Large intestine (tissue), 3 donors: ENCODE results near the gene NTRK1. TPM values are rescaled to one million over a fixed set of nuclear protein-coding genes. Genes with fewer than 3 reads are reported as not detected.

Experiments
- DNase-seq, 2 donors: peaks; one replicate each; pipeline versions ENCODE4 v3.0.0 to v3.0.0-alpha.2; 2013
- H3K27ac ChIP-seq: one replicate; pipeline ENCODE4 v1.5.1; 2013; ENCODE audit warnings: low read length
- H3K27me3 ChIP-seq: 2 replicates; pipeline ENCODE4 v1.6.1; 2013; ENCODE audit warnings: low read length; ENCODE audit not compliant: control insufficient read depth, insufficient read depth
- H3K36me3 ChIP-seq: 2 replicates; pipeline ENCODE4 v1.6.1; 2013; ENCODE audit warnings: low read length; ENCODE audit not compliant: control insufficient read depth, insufficient read depth
- H3K4me1 ChIP-seq: one replicate; pipeline ENCODE4 v1.6.1; 2013; ENCODE audit warnings: low read length; ENCODE audit not compliant: control insufficient read depth, insufficient read depth
- H3K4me3 ChIP-seq: one replicate; pipeline ENCODE4 v1.5.1; 2013; ENCODE audit warnings: low read length
- H3K9me3 ChIP-seq: one replicate; pipeline ENCODE4 v1.6.1; 2013; ENCODE audit warnings: mild to moderate bottlenecking, low read depth, low read length, moderate library complexity; ENCODE audit not compliant: control insufficient read depth
- WGBS: methylation state at CpG from one replicate; pipeline ENCODE4 v1.1.5; 2013; ENCODE audit warnings: low lambda C conversion rate; ENCODE audit not compliant: insufficient coverage; 5-methylcytosine and 5-hydroxymethylcytosine counted together
- polyA plus RNA-seq: library from polyadenylated mRNA; unstranded; fragments of 120-200 nt; gene quantifications from one replicate; pipeline ENCODE4 v1.2.1, GENCODE V29; 2013

The NTRK1 gene
- polyA plus RNA-seq, 1 donor, result 0.15 TPM

DNA sequence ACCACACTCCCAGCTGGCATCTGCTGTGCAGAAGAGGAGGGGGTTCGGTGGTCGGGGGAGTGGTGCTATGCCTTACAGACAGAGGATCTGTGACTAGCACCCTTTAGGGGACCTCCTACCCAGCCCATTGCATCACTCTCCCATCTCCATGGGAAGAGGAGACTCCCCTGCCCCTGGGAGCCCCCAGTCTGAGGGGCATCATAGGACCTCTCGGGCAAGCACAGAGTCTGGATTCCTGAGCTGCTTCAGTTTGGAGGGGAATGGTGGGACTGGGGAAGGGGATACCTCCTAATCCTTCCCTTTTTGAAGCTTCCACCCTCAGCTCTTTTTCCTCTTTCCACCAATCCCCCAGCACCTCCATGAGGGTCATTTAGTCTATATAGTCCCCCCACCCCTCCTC lies 3.1 kb upstream of the NTRK1 start:
- Histone ChIP-seq H3K27ac (no peak overlapping the region), H3K27me3 (peaks cover 79% of the 10 kb centered on the region), H3K4me1 (peaks cover 12% of the 10 kb centered on the region), H3K9me3 (peaks cover 11% of the 10 kb centered on the region), H3K36me3 (no peaks in the 10 kb centered on the region), H3K4me3 (no peak overlapping the region)
- no peak for DNase-seq
- WGBS, result no CpG with 5 or more reads among the region's 3 CpGs

DNA sequence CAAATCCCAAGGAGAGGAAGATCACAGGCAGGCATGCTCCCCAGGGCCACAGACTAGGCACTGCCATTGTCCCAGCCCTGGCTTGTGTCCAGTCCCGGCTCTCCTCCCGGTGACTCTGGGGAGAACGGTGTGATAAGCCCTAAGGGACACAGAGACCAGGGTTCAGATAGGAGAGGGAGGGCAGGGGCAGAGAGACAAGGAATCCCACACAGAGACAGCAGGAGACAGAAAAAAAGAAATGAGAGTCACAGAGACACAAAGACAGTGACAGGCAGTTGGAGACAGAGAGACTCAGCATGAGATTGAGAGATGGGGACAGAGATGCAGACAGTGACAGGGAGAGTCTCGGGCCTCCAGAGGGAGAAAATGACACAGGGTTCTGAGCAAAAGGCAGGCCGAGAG lies 2.1 kb upstream of the NTRK1 start:
- 0% methylated on average over 1 of the region's 5 CpGs for WGBS
- peaks cover 11% of the 10 kb centered on the region for H3K9me3 ChIP-seq
- no peak overlapping the region for H3K27ac ChIP-seq
- DNase-seq, result no peak
- H3K4me3 ChIP-seq, result no peak overlapping the region
- H3K4me1 ChIP-seq, result peaks cover 12% of the 10 kb centered on the region
- peaks cover 85% of the 10 kb centered on the region for H3K27me3 ChIP-seq
- no peaks in the 10 kb centered on the region for H3K36me3 ChIP-seq

DNA sequence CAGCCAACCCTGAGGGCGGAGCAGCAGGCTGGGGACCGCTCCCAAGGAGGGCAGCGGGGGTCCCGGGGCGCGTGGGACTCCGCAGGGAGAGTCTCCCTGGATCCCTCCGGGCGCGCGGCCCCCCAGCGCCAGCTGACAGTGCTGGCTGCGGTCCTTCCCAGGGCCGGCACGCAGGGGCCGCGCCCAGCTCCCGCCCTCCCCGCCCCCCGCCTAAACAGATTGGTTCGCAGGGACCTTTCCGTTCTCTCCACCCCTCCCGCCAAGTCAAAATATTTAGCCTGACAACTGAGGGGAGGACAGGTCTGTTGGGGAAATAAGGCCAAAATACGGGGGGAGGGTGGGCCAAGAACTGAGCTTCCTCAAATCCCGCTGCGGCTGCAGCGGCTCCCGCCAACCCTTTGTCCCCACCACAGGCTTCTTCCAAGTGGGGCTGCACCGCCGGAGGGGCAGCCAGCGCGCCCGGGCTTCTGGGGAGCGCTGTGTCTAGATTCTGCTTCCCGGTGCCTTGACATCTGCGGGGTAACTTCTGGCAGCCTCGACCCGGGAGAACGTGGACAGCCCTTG lies 1.6 kb upstream of the NTRK1 start, which contains the start of gene INSRR:
TSS of gene INSRR (minus strand) at position 159 of the 564 bp plus-strand sequence. CDS start 496 bp downstream, outside the sequence.
- peaks cover 85% of the 10 kb centered on the region for H3K27me3 ChIP-seq

DNA sequence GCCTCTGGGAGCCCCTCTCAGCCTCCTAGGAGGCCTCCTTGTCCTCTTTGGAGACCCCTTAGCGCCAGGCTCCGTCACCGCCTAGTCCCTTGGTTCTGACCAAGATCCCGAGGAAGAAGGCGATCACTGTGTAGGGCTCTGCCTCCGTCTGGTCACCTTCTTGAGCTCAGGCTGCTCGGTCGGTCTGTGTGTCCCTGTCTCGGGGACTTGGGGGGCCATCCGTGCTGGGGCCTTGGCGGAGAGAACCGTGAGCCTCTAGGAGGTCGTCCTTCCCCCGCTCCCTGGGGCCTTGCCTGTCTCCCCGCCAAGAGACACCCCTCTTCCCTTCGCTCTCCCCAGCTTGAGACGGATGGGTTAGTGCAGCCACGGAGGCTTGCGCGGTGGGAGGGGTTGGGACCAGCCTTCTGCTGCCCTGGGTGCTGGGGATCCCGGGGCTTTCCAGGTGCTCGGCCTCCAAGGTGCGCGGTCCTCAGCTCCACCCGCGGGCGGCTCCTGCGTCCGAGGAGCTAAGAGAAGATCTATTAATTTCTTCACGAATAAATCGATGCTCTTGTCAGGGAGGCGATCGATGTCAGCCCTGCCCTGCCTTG lies 1.0 kb upstream of the NTRK1 start:
- H3K4me3 ChIP-seq, result no peak overlapping the region
- peaks cover 85% of the 10 kb centered on the region for H3K27me3 ChIP-seq
- no peaks in the 10 kb centered on the region for H3K36me3 ChIP-seq
- no CpG with 5 or more reads among the region's 33 CpGs for WGBS
- H3K9me3 ChIP-seq, result peaks cover 11% of the 10 kb centered on the region
- peak in 1 of 2 donors; percentile 38 for DNase-seq
- H3K27ac ChIP-seq, result no peak overlapping the region
- peaks cover 12% of the 10 kb centered on the region for H3K4me1 ChIP-seq

More for the DNA sequence above, 1.6 kb upstream of the NTRK1 start, which contains the start of gene INSRR:
- H3K4me1 ChIP-seq, result peaks cover 12% of the 10 kb centered on the region
- no peak for DNase-seq
- H3K9me3 ChIP-seq, result peaks cover 11% of the 10 kb centered on the region
- no CpG with 5 or more reads among the region's 39 CpGs for WGBS
- no peaks in the 10 kb centered on the region for H3K36me3 ChIP-seq
- H3K27ac ChIP-seq, result no peak within 1 kb of the TSS
- no peak within 1 kb of the TSS for H3K4me3 ChIP-seq

DNA sequence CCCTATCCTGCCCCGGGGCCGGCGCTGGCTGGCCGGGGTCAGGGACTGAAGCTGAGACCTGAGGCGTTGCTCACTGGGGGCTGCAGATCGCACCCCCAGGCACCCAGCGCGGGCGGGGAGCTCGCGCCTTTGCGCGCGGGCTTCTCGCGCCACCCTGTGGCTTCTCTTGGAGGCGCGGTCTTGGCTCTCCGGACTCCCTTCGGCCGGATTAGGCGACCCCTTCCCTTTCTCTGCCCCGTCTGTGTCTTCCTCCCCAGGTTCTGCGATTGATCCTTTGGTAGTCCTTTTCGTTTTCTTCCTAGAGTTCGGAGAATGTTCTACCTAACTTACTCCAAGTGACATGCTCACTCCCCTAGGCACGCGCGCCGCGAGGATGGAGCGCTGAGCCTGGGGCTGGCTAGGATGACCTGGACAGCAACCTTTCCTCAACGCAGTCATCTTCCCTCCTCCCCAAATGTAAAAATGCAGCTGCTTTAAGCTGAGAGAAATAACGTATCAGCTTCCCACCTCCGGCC lies 495 bp upstream of the NTRK1 start:
- WGBS, result no CpG with 5 or more reads among the region's 35 CpGs
- Histone ChIP-seq H3K27ac (no peak overlapping the region), H3K4me1 (peaks cover 12% of the 10 kb centered on the region), H3K27me3 (peaks cover 90% of the 10 kb centered on the region), H3K36me3 (no peaks in the 10 kb centered on the region), H3K4me3 (peak overlapping the region; percentile 9), H3K9me3 (peaks cover 11% of the 10 kb centered on the region)
- DNase-seq, result peak in 1 of 2 donors; percentile 44

DNA sequence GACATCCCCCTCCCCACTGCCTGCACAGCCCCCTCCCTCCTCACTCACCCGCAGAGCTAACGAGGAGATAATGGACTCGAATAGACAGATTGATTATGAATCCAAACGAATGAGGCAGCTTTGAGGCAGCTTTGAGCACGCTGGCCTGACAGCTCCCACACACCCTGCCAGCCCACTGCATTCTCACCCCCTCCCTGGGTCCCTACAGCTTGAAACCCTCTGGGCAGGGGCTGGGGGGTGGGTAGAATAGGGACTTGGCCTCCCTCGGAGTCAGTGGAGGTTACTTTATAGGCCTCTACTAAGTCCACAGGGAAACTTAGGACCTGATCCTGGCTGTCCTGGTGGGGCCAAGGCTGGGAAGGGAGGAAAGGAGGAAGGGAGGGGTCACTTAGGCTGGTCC lies 1.9 kb downstream of the NTRK1 start:
- Histone ChIP-seq H3K27ac (no peak overlapping the region), H3K36me3 (no peaks in the 10 kb centered on the region), H3K4me1 (peaks cover 12% of the 10 kb centered on the region), H3K27me3 (peaks cover 90% of the 10 kb centered on the region), H3K9me3 (peaks cover 11% of the 10 kb centered on the region), H3K4me3 (no peak overlapping the region)
- no peak for DNase-seq
- WGBS, result no CpG with 5 or more reads among the region's 6 CpGs

DNA sequence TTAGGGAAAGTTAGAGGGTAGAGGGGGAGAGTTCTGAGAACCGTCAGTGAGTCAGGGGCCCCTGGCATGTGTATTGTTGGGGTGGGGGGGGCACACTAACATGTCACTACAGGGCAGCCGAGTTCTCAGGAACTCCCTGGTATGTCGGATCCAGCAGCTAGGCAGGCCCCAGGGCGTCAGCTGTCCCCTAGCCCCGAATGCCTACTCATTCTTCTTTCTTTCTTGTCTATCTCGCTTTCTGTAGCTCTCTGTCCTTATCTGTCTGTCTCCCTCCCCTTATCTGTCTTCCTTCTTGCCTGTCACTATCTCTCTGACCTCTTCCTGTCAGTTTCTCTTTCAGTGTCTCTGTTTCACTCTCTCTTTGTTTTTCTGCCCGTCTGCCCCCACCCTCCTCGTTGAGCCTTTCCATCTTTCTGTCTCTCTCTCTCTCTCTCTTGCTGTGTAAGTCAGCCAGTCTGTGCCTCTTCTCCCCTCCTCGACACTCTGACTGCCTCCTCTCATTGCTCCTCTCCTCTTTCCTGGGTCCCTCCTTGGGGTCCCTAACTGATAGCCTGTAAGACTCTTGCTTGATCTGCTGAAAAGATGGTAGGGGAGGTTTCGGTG lies 2.4 kb downstream of the NTRK1 start:
- Histone ChIP-seq H3K4me3 (no peak overlapping the region), H3K36me3 (no peaks in the 10 kb centered on the region), H3K27ac (no peak overlapping the region), H3K9me3 (peaks cover 11% of the 10 kb centered on the region), H3K4me1 (peaks cover 12% of the 10 kb centered on the region), H3K27me3 (peaks cover 89% of the 10 kb centered on the region)
- DNase-seq, result no peak
- WGBS, result 10% methylated on average over 3 of the region's 10 CpGs

DNA sequence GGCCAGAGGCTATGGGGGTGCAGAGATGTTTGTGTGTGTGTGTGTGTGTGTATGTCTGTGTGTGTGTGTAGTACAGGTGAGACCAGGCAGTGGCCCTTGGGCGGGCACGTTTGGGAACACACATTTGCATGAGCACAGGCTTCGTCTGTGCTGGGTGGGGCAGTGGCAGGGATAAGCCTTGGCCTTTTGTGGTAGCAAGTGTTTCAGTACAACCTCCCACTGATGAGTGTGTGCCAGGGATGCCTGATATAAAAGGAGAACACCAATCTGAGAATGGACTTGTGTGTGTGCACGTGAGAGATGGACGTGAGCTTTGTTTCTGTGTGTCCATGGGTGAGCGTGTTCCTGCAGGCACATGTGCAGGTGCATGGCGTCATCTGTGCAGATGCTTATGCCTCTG lies 3.0 kb downstream of the NTRK1 start:
- H3K27me3 ChIP-seq, result peaks cover 86% of the 10 kb centered on the region
- no peak for DNase-seq

DNA sequence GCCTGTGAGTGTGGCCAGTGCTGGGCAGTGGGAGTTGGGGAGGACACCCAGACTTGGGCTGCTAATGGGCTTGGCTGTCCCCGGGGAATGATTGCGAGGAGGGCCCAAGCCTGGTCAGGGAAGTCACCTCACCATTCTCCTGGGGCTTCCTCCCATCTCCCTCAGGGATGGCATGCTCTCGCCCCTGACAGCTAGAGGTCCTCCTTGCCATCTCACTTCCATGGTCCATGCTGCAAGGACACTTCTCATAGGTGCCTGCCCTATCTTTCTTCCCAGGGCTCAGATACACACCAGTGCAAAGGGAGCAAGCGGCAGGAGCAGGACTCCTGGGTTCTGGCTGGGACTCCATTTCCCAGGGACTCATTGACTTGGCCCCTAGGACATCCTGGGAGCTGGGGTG lies 4.1 kb downstream of the NTRK1 start:
- H3K36me3 ChIP-seq, result no peaks in the 10 kb centered on the region
- 100% methylated on average over 1 of the region's 4 CpGs for WGBS
- peaks cover 9% of the 10 kb centered on the region for H3K9me3 ChIP-seq

More for the DNA sequence above, 3.0 kb downstream of the NTRK1 start:
- Histone ChIP-seq H3K36me3 (no peaks in the 10 kb centered on the region), H3K4me1 (peaks cover 12% of the 10 kb centered on the region), H3K4me3 (no peak overlapping the region), H3K9me3 (peaks cover 11% of the 10 kb centered on the region), H3K27ac (no peak overlapping the region)
- WGBS, result no CpG with 5 or more reads among the region's 7 CpGs

DNA sequence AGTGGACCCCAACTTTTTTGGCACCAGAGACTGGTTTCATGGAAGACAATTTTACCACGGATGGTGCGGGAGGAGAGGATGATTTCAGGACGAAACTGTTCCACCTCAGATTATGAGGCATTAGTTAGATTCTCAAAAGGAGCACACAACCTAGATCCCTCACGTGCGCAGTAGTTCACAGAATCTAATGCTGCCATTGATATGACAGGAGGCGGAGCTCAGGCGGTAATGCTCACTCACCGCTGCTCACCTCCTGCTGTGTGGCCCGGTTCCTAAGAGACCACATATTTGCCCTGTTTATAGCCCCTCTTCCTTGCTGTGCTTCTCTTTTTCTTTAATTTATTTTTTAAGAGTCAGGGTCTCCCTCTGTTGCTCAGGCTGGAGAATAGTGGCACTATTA lies 4.6 kb downstream of the NTRK1 start:
- peaks cover 1% of the 10 kb centered on the region for H3K4me1 ChIP-seq
- peaks cover 5% of the 10 kb centered on the region for H3K9me3 ChIP-seq
- no peaks in the 10 kb centered on the region for H3K36me3 ChIP-seq
- 60% methylated on average over 2 of the region's 9 CpGs for WGBS
- DNase-seq, result no peak
- H3K27me3 ChIP-seq, result peaks cover 75% of the 10 kb centered on the region
- no peak overlapping the region for H3K27ac ChIP-seq
- no peak overlapping the region for H3K4me3 ChIP-seq

More for the DNA sequence above, 4.1 kb downstream of the NTRK1 start:
- H3K4me1 ChIP-seq, result peaks cover 5% of the 10 kb centered on the region
- no peak for DNase-seq
- H3K27ac ChIP-seq, result no peak overlapping the region
- H3K27me3 ChIP-seq, result peaks cover 79% of the 10 kb centered on the region
- H3K4me3 ChIP-seq, result no peak overlapping the region
